A549 (cell line): ENCODE results near the gene NRSN2. TPM values are rescaled to one million over a fixed set of nuclear protein-coding genes. Genes with fewer than 3 reads are reported as not detected.

ENCODE experiments used
- ATAC-seq, 2 experiments: fragments of 200-7000 bp in 1 of 2; fragments of >200 bp in 1 of 2; cut with Nextera tagmentation in 1 of 2; cut with Tn5 transposase in 1 of 2; 3 replicates each; pipeline versions ENCODE4 v1.8.0 to v1.9.1; 2018 to 2020; ENCODE audit warnings: mild to moderate bottlenecking in 1 of 2, moderate library complexity in 1 of 2
- CTCF ChIA-PET: fragments of 300-600 bp; sonication (Branson Sonifier 250); formaldehyde crosslinking; extraction: SDS; loops from one replicate; lab custom pipeline; 2021; ENCODE audit warnings: antibody characterized with exemption, inconsistent platforms; lab: Yijun Ruan, JAX
- POLR2A ChIA-PET: fragments of 350-600 bp; formaldehyde crosslinking; extraction: SDS; loops from one replicate; lab custom pipeline; 2021; ENCODE audit warnings: antibody characterized with exemption, inconsistent platforms; lab: Yijun Ruan, JAX
- DNase-seq, 2 experiments: peaks; one replicate each; pipeline versions ENCODE4 v3.0.0 to v3.0.0-alpha.2; 2011 to 2016; ENCODE audit warnings: low read depth in 1 of 2, low spot score in 1 of 2
- FAIRE-seq: peaks from 2 replicates; lab custom pipeline; 2011; peaks lifted over from hg19 to GRCh38; lab: Jason Lieb, UNC
- H3K27ac ChIP-seq, 2 experiments: fragments of >200 bp; sonication (Bioruptor Twin); formaldehyde crosslinking; 3 replicates each; pipeline ENCODE4 v1.5.1; 2016 to 2017
- H3K4me1 ChIP-seq: fragments of >200 bp; sonication (Bioruptor Twin); formaldehyde crosslinking; 3 replicates; pipeline ENCODE4 v1.6.1; 2016
- H3K4me2 ChIP-seq: fragments of >200 bp; sonication (Bioruptor Twin); formaldehyde crosslinking; 3 replicates; pipeline ENCODE4 v1.6.1; 2016
- H3K4me3 ChIP-seq: fragments of >200 bp; sonication (Bioruptor Twin); formaldehyde crosslinking; 3 replicates; pipeline ENCODE4 v1.5.1; 2016
- H3K9me3 ChIP-seq: fragments of >200 bp; sonication (Bioruptor Twin); formaldehyde crosslinking; 3 replicates; pipeline ENCODE4 v1.6.1; 2016
- BHLHE40 ChIP-seq: IDR thresholded peaks from 2 replicates; pipeline ENCODE4 v1.6.1; 2012; ENCODE audit warnings: low read depth, low read length, inconsistent platforms
- CEBPB ChIP-seq, 2 experiments: fragments of >200 bp in 1 of 2; sonication (Bioruptor Twin) in 1 of 2; formaldehyde crosslinking in 1 of 2; IDR thresholded peaks; 2 replicates each; pipeline ENCODE4 v1.6.1; 2012 to 2016
- CHD2 ChIP-seq: fragments of 150-350 bp; IDR thresholded peaks from 2 replicates; pipeline ENCODE4 v1.6.1; 2014; ENCODE audit warnings: low read length; ENCODE audit not compliant: partially characterized antibody
- EHMT2 ChIP-seq: fragments of 200-600 bp; sonication (generic); IDR thresholded peaks from 2 replicates; pipeline ENCODE4 v1.6.1; 2016; ENCODE audit warnings: antibody characterized with exemption, low read depth, mild to moderate bottlenecking, moderate library complexity
- EP300 ChIP-seq, 2 experiments: fragments of >200 bp; sonication (Bioruptor Twin); formaldehyde crosslinking; IDR thresholded peaks; 2 replicates in 1 of 2; 3 replicates in 1 of 2; pipeline ENCODE4 v1.6.1; 2016 to 2017
- ESRRA ChIP-seq: fragments of 150-350 bp; IDR thresholded peaks from 2 replicates; pipeline ENCODE4 v1.6.1; 2014; ENCODE audit warnings: mild to moderate bottlenecking, low read length, borderline replicate concordance
- FOSB ChIP-seq: fragments of 250-450 bp; sonication (Bioruptor Pico); IDR thresholded peaks from 2 replicates; pipeline ENCODE4 v1.5.0; 2020; ENCODE audit warnings: mild to moderate bottlenecking, moderate library complexity
- FOSL2 ChIP-seq, 2 experiments: fragments of 450-650 bp in 1 of 2; fragments of >200 bp in 1 of 2; sonication (Bioruptor Twin) in 1 of 2; formaldehyde crosslinking; IDR thresholded peaks; 2 replicates each; pipeline versions ENCODE4 v1.5.0 to v1.6.1; 2016 to 2020; ENCODE audit warnings: mild to moderate bottlenecking in 1 of 2, moderate library complexity in 1 of 2
- FOXS1 ChIP-seq: fragments of 250-450 bp; sonication (Bioruptor Pico); IDR thresholded peaks from 2 replicates; pipeline ENCODE4 v1.5.0; 2020; ENCODE audit warnings: mild to moderate bottlenecking, moderate library complexity
- GATA3 ChIP-seq: IDR thresholded peaks from 2 replicates; pipeline ENCODE4 v1.6.1; 2012; ENCODE audit warnings: borderline replicate concordance
- HDAC2 ChIP-seq: fragments of 200-600 bp; sonication (generic); IDR thresholded peaks from 2 replicates; pipeline ENCODE4 v1.6.1; 2016
- HOXA7 ChIP-seq: fragments of 250-450 bp; sonication (Bioruptor Pico); IDR thresholded peaks from 2 replicates; pipeline ENCODE4 v1.5.0; 2020; ENCODE audit warnings: mild to moderate bottlenecking, moderate library complexity
- HOXB5 ChIP-seq: fragments of 250-450 bp; sonication (Bioruptor Pico); IDR thresholded peaks from 2 replicates; pipeline ENCODE4 v1.5.0; 2020; ENCODE audit warnings: mild to moderate bottlenecking, moderate library complexity
- JUN ChIP-seq, 2 experiments: fragments of >200 bp; sonication (Bioruptor Twin); formaldehyde crosslinking; IDR thresholded peaks; 2 replicates in 1 of 2; 3 replicates in 1 of 2; pipeline ENCODE4 v1.6.1; 2016 to 2017
- JUNB ChIP-seq: fragments of >200 bp; sonication (Bioruptor Twin); formaldehyde crosslinking; IDR thresholded peaks from 2 replicates; pipeline ENCODE4 v1.6.1; 2016
- MAZ ChIP-seq: fragments of 150-350 bp; IDR thresholded peaks from 2 replicates; pipeline ENCODE4 v1.6.1; 2014; ENCODE audit warnings: antibody characterized with exemption, low read depth, low read length, borderline replicate concordance
- MYC ChIP-seq: IDR thresholded peaks from 2 replicates; pipeline ENCODE4 v1.6.1; 2012; ENCODE audit warnings: mild to moderate bottlenecking, inconsistent platforms, low read length, improper control_type of control experiment, borderline replicate concordance
- NFE2L2 ChIP-seq: fragments of 150-350 bp; conservative IDR thresholded peaks from 2 replicates; pipeline ENCODE4 v1.6.1; 2014; ENCODE audit warnings: low read length
- POLR2AphosphoS2 ChIP-seq: conservative IDR thresholded peaks from 2 replicates; pipeline ENCODE4 v1.6.1; 2012; ENCODE audit warnings: low read length, improper control_type of control experiment, inconsistent platforms
- RNF2 ChIP-seq: fragments of 200-600 bp; sonication (generic); IDR thresholded peaks from 2 replicates; pipeline ENCODE4 v1.6.1; 2016; ENCODE audit warnings: low read depth, mild to moderate bottlenecking, antibody characterized with exemption, moderate library complexity, borderline replicate concordance
- WGBS: methylation state at CpG from one replicate; pipeline ENCODE4 v1.1.6; 2017; ENCODE audit errors: missing lambda C conversion rate; 5-methylcytosine and 5-hydroxymethylcytosine counted together
- polyA plus RNA-seq, 4 experiments: library from polyadenylated mRNA; depleted of rRNA in 3 of 4; stranded (reverse); fragments of >200 nt; fragmentation: RNase III in 1 of 4; extraction: RNeasy Plus Mini Kit Qiagen cat#74134 plus additional on column Dnase treatment in 1 of 4; gene quantifications; 2 replicates in 3 of 4; 3 replicates in 1 of 4; pipeline ENCODE4 v1.2.3, GENCODE V29; 2011 to 2017
- TF ChIP-seq, protein P1 (sequence below): IDR thresholded peaks from 2 replicates; pipeline ENCODE4 v1.6.1; 2012; ENCODE audit warnings: low read depth, borderline replicate concordance
- TF ChIP-seq, protein P2 (sequence below): IDR thresholded peaks from 2 replicates; pipeline ENCODE4 v1.6.1; 2012
- TF ChIP-seq, protein P3 (sequence below): fragments of 250-450 bp; sonication (Bioruptor Pico); IDR thresholded peaks from 2 replicates; pipeline ENCODE4 v1.5.0; 2021; ENCODE audit warnings: mild to moderate bottlenecking, moderate library complexity, borderline replicate concordance
- TF ChIP-seq, protein P4 (sequence below): fragments of >200 bp; sonication (Bioruptor Twin); formaldehyde crosslinking; IDR thresholded peaks from 2 replicates; pipeline ENCODE4 v1.6.1; 2016
- TF ChIP-seq, protein P5 (sequence below): fragments of 150-350 bp; IDR thresholded peaks from 2 replicates; pipeline ENCODE4 v1.6.1; 2014; ENCODE audit warnings: low read depth, mild to moderate bottlenecking, low read length
- TF ChIP-seq, protein P6 (sequence below): fragments of 200-600 bp; sonication (generic); IDR thresholded peaks from 2 replicates; pipeline ENCODE4 v1.6.1; 2016; ENCODE audit warnings: antibody characterized with exemption, mild to moderate bottlenecking, moderate library complexity

NRSN2 gene
- polyA plus RNA-seq, 2 of the 4 experiments (the other 2 are of a cell fraction), result 47.5 to 74.8 TPM

- CTCF ChIA-PET, result interaction anchor here (1.6 to 5.9 kb wide), 2 partner anchors 11 to 90 kb away, joined by 7 to 64 read pairs; no protein-coding TSS in a partner anchor
- peak; percentile 99 for FAIRE-seq
- 26% methylated on average over 2 of the region's 2 CpGs for WGBS
Observed at GRCh38 chr20:341682-342081, 5.2 kb upstream of the NRSN2 start.

GRCh38 chr20:343107-343506 is 3.8 kb upstream of the NRSN2 start:
- no peak overlapping the region for H3K27ac ChIP-seq
- peaks cover 34% of the 10 kb centered on the region for H3K9me3 ChIP-seq
- H3K4me3 ChIP-seq, result no peak overlapping the region
- FAIRE-seq, result no peak
- ChIA-PET POLR2A (no interaction called here), CTCF (interaction anchor here (0.7 to 5.9 kb wide), 2 partner anchors 13 to 76 kb away, joined by 6 to 64 read pairs; no protein-coding TSS in a partner anchor)
- H3K4me1 ChIP-seq, result peaks cover 6% of the 10 kb centered on the region
- no peak for DNase-seq
- TF ChIP-seq NFE2L2 (no peak), HOXA7 (no peak), MAZ (no peak), HDAC2 (no peak), FOXS1 (CRISPR knock-in tag) (no peak)
- ATAC-seq, result no peak
- H3K4me2 ChIP-seq, result no peak overlapping the region

More at GRCh38 chr20:341682-342081, 5.2 kb upstream of the NRSN2 start:
- H3K4me3 ChIP-seq, result no peak overlapping the region
- no peak overlapping the region for H3K4me2 ChIP-seq
- peak in 1 of 2 experiments; percentile 37; a peak in 1 of 5 replicates for TF ChIP-seq JUN (IDR thresholded peaks at IDR 0.05)
- no peak for TF ChIP-seq NFE2L2
- TF ChIP-seq, protein P1, sequence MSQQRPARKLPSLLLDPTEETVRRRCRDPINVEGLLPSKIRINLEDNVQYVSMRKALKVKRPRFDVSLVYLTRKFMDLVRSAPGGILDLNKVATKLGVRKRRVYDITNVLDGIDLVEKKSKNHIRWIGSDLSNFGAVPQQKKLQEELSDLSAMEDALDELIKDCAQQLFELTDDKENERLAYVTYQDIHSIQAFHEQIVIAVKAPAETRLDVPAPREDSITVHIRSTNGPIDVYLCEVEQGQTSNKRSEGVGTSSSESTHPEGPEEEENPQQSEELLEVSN, result peak; percentile 65; the same call in 1 of the 2 replicates
- TF ChIP-seq EHMT2, result no peak
- no peak for TF ChIP-seq HOXB5 (CRISPR knock-in tag)
- TF ChIP-seq MYC, result no peak
- peak in 1 of 2 experiments; percentile 42; a peak in 2 of 4 replicates for TF ChIP-seq CEBPB (IDR thresholded peaks at IDR 0.05)
- TF ChIP-seq EP300 (IDR thresholded peaks at IDR 0.05), result no peak
- TF ChIP-seq, protein P2, sequence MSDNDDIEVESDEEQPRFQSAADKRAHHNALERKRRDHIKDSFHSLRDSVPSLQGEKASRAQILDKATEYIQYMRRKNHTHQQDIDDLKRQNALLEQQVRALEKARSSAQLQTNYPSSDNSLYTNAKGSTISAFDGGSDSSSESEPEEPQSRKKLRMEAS, result peak; percentile 90
- no peak for TF ChIP-seq POLR2AphosphoS2
- TF ChIP-seq FOSL2 (IDR thresholded peaks at IDR 0.05), result 0 out of 2 replicates have a peak, but pooled peaks have one; percentile 28
- TF ChIP-seq FOSL2 (CRISPR knock-in tag; IDR thresholded peaks at IDR 0.05), result peak; percentile 94
- no peak for TF ChIP-seq RNF2
- no peak for TF ChIP-seq FOXS1 (CRISPR knock-in tag)
- TF ChIP-seq, protein P3, sequence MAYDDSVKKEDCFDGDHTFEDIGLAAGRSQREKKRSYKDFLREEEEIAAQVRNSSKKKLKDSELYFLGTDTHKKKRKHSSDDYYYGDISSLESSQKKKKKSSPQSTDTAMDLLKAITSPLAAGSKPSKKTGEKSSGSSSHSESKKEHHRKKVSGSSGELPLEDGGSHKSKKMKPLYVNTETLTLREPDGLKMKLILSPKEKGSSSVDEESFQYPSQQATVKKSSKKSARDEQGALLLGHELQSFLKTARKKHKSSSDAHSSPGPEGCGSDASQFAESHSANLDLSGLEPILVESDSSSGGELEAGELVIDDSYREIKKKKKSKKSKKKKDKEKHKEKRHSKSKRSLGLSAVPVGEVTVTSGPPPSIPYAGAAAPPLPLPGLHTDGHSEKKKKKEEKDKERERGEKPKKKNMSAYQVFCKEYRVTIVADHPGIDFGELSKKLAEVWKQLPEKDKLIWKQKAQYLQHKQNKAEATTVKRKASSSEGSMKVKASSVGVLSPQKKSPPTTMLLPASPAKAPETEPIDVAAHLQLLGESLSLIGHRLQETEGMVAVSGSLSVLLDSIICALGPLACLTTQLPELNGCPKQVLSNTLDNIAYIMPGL (CRISPR knock-in tag), result no peak
- no peak for TF ChIP-seq BHLHE40
- TF ChIP-seq, protein P4, sequence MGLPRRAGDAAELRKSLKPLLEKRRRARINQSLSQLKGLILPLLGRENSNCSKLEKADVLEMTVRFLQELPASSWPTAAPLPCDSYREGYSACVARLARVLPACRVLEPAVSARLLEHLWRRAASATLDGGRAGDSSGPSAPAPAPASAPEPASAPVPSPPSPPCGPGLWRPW, result peak; percentile 68; the same call in 1 of the 2 replicates
- peak; percentile 27; the same call in 1 of the 2 replicates for TF ChIP-seq JUNB
- peak; percentile 15; the same call in 1 of the 2 replicates for TF ChIP-seq GATA3
- TF ChIP-seq, protein P5, sequence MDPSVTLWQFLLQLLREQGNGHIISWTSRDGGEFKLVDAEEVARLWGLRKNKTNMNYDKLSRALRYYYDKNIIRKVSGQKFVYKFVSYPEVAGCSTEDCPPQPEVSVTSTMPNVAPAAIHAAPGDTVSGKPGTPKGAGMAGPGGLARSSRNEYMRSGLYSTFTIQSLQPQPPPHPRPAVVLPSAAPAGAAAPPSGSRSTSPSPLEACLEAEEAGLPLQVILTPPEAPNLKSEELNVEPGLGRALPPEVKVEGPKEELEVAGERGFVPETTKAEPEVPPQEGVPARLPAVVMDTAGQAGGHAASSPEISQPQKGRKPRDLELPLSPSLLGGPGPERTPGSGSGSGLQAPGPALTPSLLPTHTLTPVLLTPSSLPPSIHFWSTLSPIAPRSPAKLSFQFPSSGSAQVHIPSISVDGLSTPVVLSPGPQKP, result no peak
- TF ChIP-seq, protein P6, sequence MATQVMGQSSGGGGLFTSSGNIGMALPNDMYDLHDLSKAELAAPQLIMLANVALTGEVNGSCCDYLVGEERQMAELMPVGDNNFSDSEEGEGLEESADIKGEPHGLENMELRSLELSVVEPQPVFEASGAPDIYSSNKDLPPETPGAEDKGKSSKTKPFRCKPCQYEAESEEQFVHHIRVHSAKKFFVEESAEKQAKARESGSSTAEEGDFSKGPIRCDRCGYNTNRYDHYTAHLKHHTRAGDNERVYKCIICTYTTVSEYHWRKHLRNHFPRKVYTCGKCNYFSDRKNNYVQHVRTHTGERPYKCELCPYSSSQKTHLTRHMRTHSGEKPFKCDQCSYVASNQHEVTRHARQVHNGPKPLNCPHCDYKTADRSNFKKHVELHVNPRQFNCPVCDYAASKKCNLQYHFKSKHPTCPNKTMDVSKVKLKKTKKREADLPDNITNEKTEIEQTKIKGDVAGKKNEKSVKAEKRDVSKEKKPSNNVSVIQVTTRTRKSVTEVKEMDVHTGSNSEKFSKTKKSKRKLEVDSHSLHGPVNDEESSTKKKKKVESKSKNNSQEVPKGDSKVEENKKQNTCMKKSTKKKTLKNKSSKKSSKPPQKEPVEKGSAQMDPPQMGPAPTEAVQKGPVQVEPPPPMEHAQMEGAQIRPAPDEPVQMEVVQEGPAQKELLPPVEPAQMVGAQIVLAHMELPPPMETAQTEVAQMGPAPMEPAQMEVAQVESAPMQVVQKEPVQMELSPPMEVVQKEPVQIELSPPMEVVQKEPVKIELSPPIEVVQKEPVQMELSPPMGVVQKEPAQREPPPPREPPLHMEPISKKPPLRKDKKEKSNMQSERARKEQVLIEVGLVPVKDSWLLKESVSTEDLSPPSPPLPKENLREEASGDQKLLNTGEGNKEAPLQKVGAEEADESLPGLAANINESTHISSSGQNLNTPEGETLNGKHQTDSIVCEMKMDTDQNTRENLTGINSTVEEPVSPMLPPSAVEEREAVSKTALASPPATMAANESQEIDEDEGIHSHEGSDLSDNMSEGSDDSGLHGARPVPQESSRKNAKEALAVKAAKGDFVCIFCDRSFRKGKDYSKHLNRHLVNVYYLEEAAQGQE, result no peak
- TF ChIP-seq HDAC2, result no peak
- TF ChIP-seq CHD2, result no peak
- 0 out of 2 replicates have a peak, but pooled peaks have one; percentile 44 for TF ChIP-seq FOSB (CRISPR knock-in tag)
- no peak for TF ChIP-seq ESRRA
- POLR2A ChIA-PET, result no interaction called here
- peak; percentile 77 for ATAC-seq
- H3K4me1 ChIP-seq, result peaks cover 6% of the 10 kb centered on the region
- H3K9me3 ChIP-seq, result peaks cover 34% of the 10 kb centered on the region
- no peak overlapping the region for H3K27ac ChIP-seq
- peak in 1 of 2 experiments; percentile 95 for DNase-seq
